Nephron progenitor cell (in vitro differentiated cells): ENCODE results near the gene HSD11B2.
A peak's percentile ranks its signal among the peaks of the same experiment; 100 is the strongest.

Source experiments
- DNase-seq: peaks from one replicate; pipeline ENCODE4 v3.0.0; 2021
- H3K27ac Mint-ChIP-seq: 2 replicates; pipeline ENCODE4 v1.8.0; 2021; ENCODE audit warnings: mild to moderate bottlenecking, moderate library complexity, mixed read lengths
- H3K27me3 Mint-ChIP-seq: 2 replicates; pipeline ENCODE4 v1.8.0; 2021; ENCODE audit warnings: mild to moderate bottlenecking, low read depth, mixed read lengths; ENCODE audit not compliant: poor library complexity
- H3K36me3 Mint-ChIP-seq: 2 replicates; pipeline ENCODE4 v1.8.0; 2021; ENCODE audit warnings: low read depth, mixed read lengths
- H3K4me1 Mint-ChIP-seq: 2 replicates; pipeline ENCODE4 v1.8.0; 2021; ENCODE audit warnings: mixed read lengths
- H3K4me3 Mint-ChIP-seq: 2 replicates; pipeline ENCODE4 v1.8.0; 2021; ENCODE audit warnings: mild to moderate bottlenecking, moderate library complexity, mixed read lengths
- H3K9me3 Mint-ChIP-seq: 2 replicates; pipeline ENCODE4 v1.8.0; 2021; ENCODE audit warnings: mild to moderate bottlenecking, moderate library complexity, mixed read lengths
- TF ChIP-seq, protein P1 (sequence below): fragments of 200-600 bp; sonication (generic); IDR thresholded peaks from 2 replicates; pipeline ENCODE4 v1.5.0; 2021; ENCODE audit warnings: antibody characterized with exemption

Gene HSD11B2

DNA sequence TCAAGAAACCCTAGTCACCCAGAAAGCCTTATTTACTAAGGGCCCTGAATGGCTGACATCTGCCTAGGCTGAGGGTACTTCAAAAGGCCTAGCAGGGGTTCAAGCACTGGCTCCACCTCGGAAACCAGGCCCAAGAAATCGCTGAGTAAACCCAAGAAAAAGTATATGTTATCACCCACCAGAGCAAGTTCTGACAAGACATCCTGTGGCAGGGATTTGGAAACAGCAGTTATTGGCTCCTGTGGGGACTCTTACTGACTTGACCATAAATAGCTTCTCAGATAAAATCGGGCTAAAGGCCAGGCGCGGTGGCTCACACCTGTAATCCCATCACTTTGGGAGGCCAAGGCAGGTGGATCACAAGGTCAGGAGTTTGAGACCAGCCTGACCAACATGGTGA, 37.8 kb downstream of the HSD11B2 start:
- Mint-ChIP-seq H3K27me3 (no peaks in the 10 kb centered on the region), H3K4me1 (peaks cover 19% of the 10 kb centered on the region), H3K36me3 (no peaks in the 10 kb centered on the region), H3K4me3 (no peak overlapping the region), H3K27ac (no peak overlapping the region), H3K9me3 (no peaks in the 10 kb centered on the region)
- no peak for DNase-seq
- TF ChIP-seq, protein P1, sequence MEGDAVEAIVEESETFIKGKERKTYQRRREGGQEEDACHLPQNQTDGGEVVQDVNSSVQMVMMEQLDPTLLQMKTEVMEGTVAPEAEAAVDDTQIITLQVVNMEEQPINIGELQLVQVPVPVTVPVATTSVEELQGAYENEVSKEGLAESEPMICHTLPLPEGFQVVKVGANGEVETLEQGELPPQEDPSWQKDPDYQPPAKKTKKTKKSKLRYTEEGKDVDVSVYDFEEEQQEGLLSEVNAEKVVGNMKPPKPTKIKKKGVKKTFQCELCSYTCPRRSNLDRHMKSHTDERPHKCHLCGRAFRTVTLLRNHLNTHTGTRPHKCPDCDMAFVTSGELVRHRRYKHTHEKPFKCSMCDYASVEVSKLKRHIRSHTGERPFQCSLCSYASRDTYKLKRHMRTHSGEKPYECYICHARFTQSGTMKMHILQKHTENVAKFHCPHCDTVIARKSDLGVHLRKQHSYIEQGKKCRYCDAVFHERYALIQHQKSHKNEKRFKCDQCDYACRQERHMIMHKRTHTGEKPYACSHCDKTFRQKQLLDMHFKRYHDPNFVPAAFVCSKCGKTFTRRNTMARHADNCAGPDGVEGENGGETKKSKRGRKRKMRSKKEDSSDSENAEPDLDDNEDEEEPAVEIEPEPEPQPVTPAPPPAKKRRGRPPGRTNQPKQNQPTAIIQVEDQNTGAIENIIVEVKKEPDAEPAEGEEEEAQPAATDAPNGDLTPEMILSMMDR = no peak

DNA sequence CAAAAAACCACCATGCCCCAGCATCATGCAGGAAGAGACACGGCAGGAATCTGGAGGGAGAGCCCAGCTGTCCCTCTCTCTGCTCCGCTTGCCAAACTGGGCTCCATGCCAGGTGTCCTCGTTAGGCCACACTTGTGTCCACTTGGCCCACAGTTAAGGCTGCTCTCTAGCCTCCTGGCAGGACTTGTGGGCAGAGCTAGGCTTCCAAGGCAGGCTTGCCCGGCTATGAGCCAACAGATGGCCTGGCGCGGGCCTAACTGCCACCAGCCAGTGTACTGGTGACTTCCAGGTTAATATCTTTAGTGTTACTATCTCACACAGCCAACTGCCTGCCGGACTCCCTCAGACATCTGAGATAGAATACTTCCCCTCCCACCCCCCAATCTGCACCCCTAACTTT, 39.4 kb downstream of the HSD11B2 start:
- Mint-ChIP-seq H3K9me3 (no peaks in the 10 kb centered on the region), H3K27me3 (peaks cover 3% of the 10 kb centered on the region), H3K36me3 (no peaks in the 10 kb centered on the region), H3K27ac (no peak overlapping the region), H3K4me1 (peaks cover 17% of the 10 kb centered on the region), H3K4me3 (no peak overlapping the region)
- TF ChIP-seq, protein P1 = no peak
- DNase-seq = no peak

- no peak overlapping the region for H3K27ac Mint-ChIP-seq
- DNase-seq = no peak
- no peaks in the 10 kb centered on the region for H3K9me3 Mint-ChIP-seq
- TF ChIP-seq, protein P1 = no peak
- H3K4me3 Mint-ChIP-seq = no peak overlapping the region
- H3K36me3 Mint-ChIP-seq = no peaks in the 10 kb centered on the region
- peaks cover 3% of the 10 kb centered on the region for H3K27me3 Mint-ChIP-seq
- peaks cover 3% of the 10 kb centered on the region for H3K4me1 Mint-ChIP-seq
Measured at GRCh38 chr16:67471758-67472384, 41.0 kb downstream of the HSD11B2 start.

- H3K4me3 Mint-ChIP-seq = no peak overlapping the region
- no peaks in the 10 kb centered on the region for H3K9me3 Mint-ChIP-seq
- peaks cover 6% of the 10 kb centered on the region for H3K4me1 Mint-ChIP-seq
- no peak overlapping the region for H3K27ac Mint-ChIP-seq
- DNase-seq = no peak
- TF ChIP-seq, protein P1 = no peak
- peaks cover 3% of the 10 kb centered on the region for H3K27me3 Mint-ChIP-seq
- H3K36me3 Mint-ChIP-seq = no peaks in the 10 kb centered on the region
Measured at GRCh38 chr16:67474551-67475455, 43.9 kb downstream of the HSD11B2 start.

- H3K4me3 Mint-ChIP-seq = peak overlapping the region; percentile 67
- H3K36me3 Mint-ChIP-seq = no peaks in the 10 kb centered on the region
- no peak for DNase-seq
- H3K27ac Mint-ChIP-seq = no peak overlapping the region
- peaks cover 3% of the 10 kb centered on the region for H3K27me3 Mint-ChIP-seq
- no peaks in the 10 kb centered on the region for H3K9me3 Mint-ChIP-seq
- peaks cover 23% of the 10 kb centered on the region for H3K4me1 Mint-ChIP-seq
- TF ChIP-seq, protein P1 = no peak
Measured at GRCh38 chr16:67477960-67478554, 47.1 kb downstream of the HSD11B2 start.
